Dedifferentiated amniotic fluid mesenchymal stem cell (primary cell): Measurements from ENCODE around the gene B9D2.
"Not testable (repeated sequence)": the region's sequence is repeated elsewhere in the genome, so short reads cannot be mapped to it uniquely, and the experiment has no call there.

ENCODE experiments used
- DNase-seq: peaks from one replicate; pipeline ENCODE4 v3.0.0-alpha.2; 2016; ENCODE audit errors: extremely low spot score

The B9D2 gene

GRCh38 chr19:41355035-41355434 is 8.9 kb downstream of the B9D2 start:
- no peak for DNase-seq

- no peak for DNase-seq
These were observed 9.5 kb downstream of the B9D2 start for GRCh38 chr19:41354343-41354953.

- peak; percentile 69 for DNase-seq
These were observed 10.2 kb downstream of the B9D2 start, which contains the start of gene TGFB1 for GRCh38 chr19:41353466-41354342. Gene TGFB1, minus strand, starts transcription at chr19:41353922. Its CDS starts 878 bp downstream, at chr19:41353044.

- peak; percentile 27 for DNase-seq
These were observed 11.1 kb downstream of the B9D2 start for GRCh38 chr19:41352609-41353465.

- no peak for DNase-seq
These were observed 11.7 kb downstream of the B9D2 start for GRCh38 chr19:41352279-41352608.

- no peak for DNase-seq
These were observed 12.4 kb downstream of the B9D2 start for GRCh38 chr19:41351339-41352245.

- DNase-seq, result no peak
These were observed 13.1 kb downstream of the B9D2 start for GRCh38 chr19:41350735-41351338.

- DNase-seq, result not testable (repeated sequence)
These were observed 17.0 kb downstream of the B9D2 start for GRCh38 chr19:41346916-41347315.

GRCh38 chr19:41344162-41344561 is 19.8 kb downstream of the B9D2 start:
- no peak for DNase-seq

GRCh38 chr19:41341669-41342490 is 22.1 kb downstream of the B9D2 start:
- no peak for DNase-seq

- DNase-seq, result no peak
These were observed 24.0 kb downstream of the B9D2 start for GRCh38 chr19:41339936-41340335.

- no peak for DNase-seq
These were observed 28.5 kb downstream of the B9D2 start for GRCh38 chr19:41335467-41335866.

GRCh38 chr19:41334793-41335192 is 29.2 kb downstream of the B9D2 start:
- no peak for DNase-seq

- DNase-seq, result no peak
These were observed 31.5 kb downstream of the B9D2 start for GRCh38 chr19:41332468-41332867.

GRCh38 chr19:41332000-41332399 is 31.9 kb downstream of the B9D2 start:
- no peak for DNase-seq

GRCh38 chr19:41330946-41331678 is 32.8 kb downstream of the B9D2 start:
- no peak for DNase-seq

- DNase-seq, result no peak
These were observed 33.5 kb downstream of the B9D2 start for GRCh38 chr19:41330481-41330880.

GRCh38 chr19:41328842-41329225 is 35.1 kb downstream of the B9D2 start:
- no peak for DNase-seq

GRCh38 chr19:41328157-41328841 is 35.6 kb downstream of the B9D2 start:
- no peak for DNase-seq
